Uterus (tissue), 4 donors: ENCODE measurements around the gene TMEM207. TPM values are rescaled to one million over a fixed set of nuclear protein-coding genes. Genes with fewer than 3 reads are reported as not detected.

Source experiments
- DNase-seq, 2 donors: peaks; one replicate each; pipeline ENCODE4 v3.0.0-alpha.2; 2019 to 2020
- H3K27ac ChIP-seq, 2 donors: fragments of 200-600 bp; sonication (generic); 1 replicate in 1 of 2; 2 replicates in 1 of 2; pipeline ENCODE4 v1.5.1; 2016 to 2018
- H3K27me3 ChIP-seq, 2 donors: fragments of 200-600 bp; sonication (generic); one replicate each; pipeline ENCODE4 v1.5.1; 2018 to 2019; ENCODE audit warnings: control low read depth in 1 of 2
- H3K36me3 ChIP-seq, 2 donors: fragments of 200-600 bp; sonication (generic); one replicate each; pipeline ENCODE4 v1.5.1; 2019; ENCODE audit warnings: control low read depth in 1 of 2
- H3K4me1 ChIP-seq, 2 donors: fragments of 200-600 bp; sonication (generic); one replicate each; pipeline ENCODE4 v1.5.1; 2018 to 2019; ENCODE audit warnings: control low read depth in 1 of 2
- H3K4me3 ChIP-seq, 2 donors: fragments of 200-600 bp; sonication (generic); 1 replicate in 1 of 2; 2 replicates in 1 of 2; pipeline ENCODE4 v1.5.1; 2018 to 2019; ENCODE audit warnings: mild to moderate bottlenecking in 1 of 2
- H3K9me3 ChIP-seq, 2 donors: fragments of 200-600 bp; sonication (generic); one replicate each; pipeline ENCODE4 v1.5.1; 2019; ENCODE audit warnings: control low read depth in 1 of 2
- POLR2A ChIP-seq, 2 donors: fragments of 450-650 bp; IDR thresholded peaks; one replicate each; pipeline ENCODE4 v1.6.1; 2016; ENCODE audit warnings: antibody characterized with exemption in 2 of 2, mild to moderate bottlenecking in 1 of 2, moderate library complexity in 1 of 2
- intact Hi-C: fragments of 100-400 bp; cut with DNase I; formaldehyde crosslinking; loops from one replicate; pipeline ENCODE4 v1.15.1; 2023; ENCODE audit warnings: low total_unique reads
- total RNA-seq, 4 donors: library from RNA; depleted of rRNA in 3 of 4; stranded (reverse); fragments of >200 nt in 3 of 4; gene quantifications; one replicate each; pipeline versions ENCODE4 v1.1.0 to v1.2.4, GENCODE V29; 2014 to 2023
- TF ChIP-seq, protein P1 (sequence below), 4 experiments: fragments of 200-600 bp in 2 of 4; fragments of 450-650 bp in 2 of 4; sonication (generic) in 2 of 4; IDR thresholded peaks; one replicate each; pipeline ENCODE4 v1.5.1; 2016 to 2019; ENCODE audit warnings: antibody characterized with exemption in 4 of 4, mild to moderate bottlenecking in 2 of 4, moderate library complexity in 1 of 4
- donor health status: DM: yes; HTN: yes; CAD: no.

Gene TMEM207
- total RNA-seq, 4 donors from 2014 or later, result not detected

DNA sequence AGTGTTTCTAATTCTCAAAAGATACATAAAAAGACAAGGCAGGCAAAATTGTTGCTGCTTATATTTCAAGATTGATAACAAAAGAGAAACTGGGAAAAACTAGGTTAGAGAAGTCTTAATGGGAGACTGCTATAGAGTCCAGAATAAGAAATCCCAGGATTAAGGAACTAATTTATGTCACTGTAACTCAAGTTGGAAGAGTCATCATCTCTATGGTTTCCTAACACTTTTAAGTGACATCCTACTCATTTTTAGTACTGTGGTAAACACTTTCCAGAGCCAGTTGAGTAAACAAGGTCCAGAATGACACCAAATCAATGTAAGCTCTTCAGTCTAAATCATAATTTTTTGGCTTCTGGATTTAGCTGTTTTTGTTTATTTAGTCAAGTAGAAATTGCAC lies 53.7 kb downstream of the TMEM207 start:
- Histone ChIP-seq H3K4me1 (no peaks in the 10 kb centered on the region), H3K27me3 (no peaks in the 10 kb centered on the region), H3K36me3 (no peaks in the 10 kb centered on the region), H3K9me3 (no peaks in the 10 kb centered on the region), H3K4me3 (no peak overlapping the region), H3K27ac (no peak overlapping the region)
- TF ChIP-seq, protein P1, sequence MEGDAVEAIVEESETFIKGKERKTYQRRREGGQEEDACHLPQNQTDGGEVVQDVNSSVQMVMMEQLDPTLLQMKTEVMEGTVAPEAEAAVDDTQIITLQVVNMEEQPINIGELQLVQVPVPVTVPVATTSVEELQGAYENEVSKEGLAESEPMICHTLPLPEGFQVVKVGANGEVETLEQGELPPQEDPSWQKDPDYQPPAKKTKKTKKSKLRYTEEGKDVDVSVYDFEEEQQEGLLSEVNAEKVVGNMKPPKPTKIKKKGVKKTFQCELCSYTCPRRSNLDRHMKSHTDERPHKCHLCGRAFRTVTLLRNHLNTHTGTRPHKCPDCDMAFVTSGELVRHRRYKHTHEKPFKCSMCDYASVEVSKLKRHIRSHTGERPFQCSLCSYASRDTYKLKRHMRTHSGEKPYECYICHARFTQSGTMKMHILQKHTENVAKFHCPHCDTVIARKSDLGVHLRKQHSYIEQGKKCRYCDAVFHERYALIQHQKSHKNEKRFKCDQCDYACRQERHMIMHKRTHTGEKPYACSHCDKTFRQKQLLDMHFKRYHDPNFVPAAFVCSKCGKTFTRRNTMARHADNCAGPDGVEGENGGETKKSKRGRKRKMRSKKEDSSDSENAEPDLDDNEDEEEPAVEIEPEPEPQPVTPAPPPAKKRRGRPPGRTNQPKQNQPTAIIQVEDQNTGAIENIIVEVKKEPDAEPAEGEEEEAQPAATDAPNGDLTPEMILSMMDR (IDR thresholded peaks at IDR 0.05), result no peak
- no peak for TF ChIP-seq POLR2A (IDR thresholded peaks at IDR 0.05)
- DNase-seq, result no peak
- intact Hi-C loops, result no loop called here

DNA sequence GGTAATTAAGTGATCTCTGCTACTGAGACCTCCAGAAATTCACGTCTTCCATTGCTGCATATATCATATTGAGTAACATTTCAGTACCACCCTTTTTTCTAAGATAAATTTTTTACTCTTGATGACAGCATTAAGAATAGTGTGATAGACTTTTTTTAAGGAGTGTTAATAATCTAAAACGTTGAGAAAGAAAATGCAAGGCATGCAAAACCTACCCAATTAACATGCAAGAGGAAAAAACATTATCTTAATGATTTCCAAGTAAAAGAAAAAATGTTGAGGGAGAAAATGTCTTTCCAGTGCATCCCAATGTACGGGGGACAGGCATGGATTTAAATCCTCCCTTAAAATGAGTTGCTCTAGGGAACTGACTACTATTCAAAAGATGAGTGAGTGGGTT lies 61.0 kb downstream of the TMEM207 start:
- no peaks in the 10 kb centered on the region for H3K4me1 ChIP-seq
- H3K27ac ChIP-seq, result no peak overlapping the region
- H3K27me3 ChIP-seq, result no peaks in the 10 kb centered on the region
- intact Hi-C loops, result no loop called here
- no peak overlapping the region for H3K4me3 ChIP-seq
- no peak for DNase-seq
- no peaks in the 10 kb centered on the region for H3K36me3 ChIP-seq
- H3K9me3 ChIP-seq, result no peaks in the 10 kb centered on the region
- TF ChIP-seq, protein P1 (IDR thresholded peaks at IDR 0.05), result no peak
- TF ChIP-seq POLR2A (IDR thresholded peaks at IDR 0.05), result no peak

DNA sequence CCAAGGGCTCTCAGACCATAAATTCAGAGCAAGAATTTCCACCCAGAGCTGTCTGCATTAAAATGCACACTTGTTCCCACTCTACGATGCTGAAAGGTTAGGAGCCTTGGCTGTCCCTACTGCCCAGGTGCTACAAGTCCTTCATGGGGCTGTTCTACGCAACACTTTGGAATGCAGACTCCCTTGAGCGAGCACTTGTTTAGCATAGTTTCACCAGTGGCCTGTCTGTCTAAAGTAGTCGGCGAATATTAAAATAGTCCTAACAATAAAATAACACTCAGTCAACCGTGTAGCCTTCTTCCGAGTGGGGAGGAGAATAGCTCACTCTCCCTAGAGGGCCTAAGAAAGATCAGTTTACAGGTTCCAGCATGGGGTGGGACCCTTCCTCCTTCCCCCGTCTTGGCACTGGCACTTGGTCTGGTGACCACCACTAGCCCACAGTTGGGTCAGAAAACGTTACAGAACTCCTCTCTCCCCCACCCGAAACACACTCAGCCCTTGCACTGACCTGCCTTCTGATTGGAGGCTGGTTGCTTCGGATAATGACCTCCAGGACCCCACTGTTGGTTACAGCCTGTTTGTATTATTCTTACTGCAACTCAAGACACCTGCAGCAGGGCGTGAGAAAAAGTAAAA lies 62.0 kb downstream of the TMEM207 start, which contains the start of gene CLDN16:
Gene CLDN16, plus strand, starts transcription at position 586 of the 636 bp plus-strand sequence. CDS start 167 bp downstream, outside the sequence.
- no peak within 1 kb of the TSS for H3K4me3 ChIP-seq
- H3K9me3 ChIP-seq, result no peaks in the 10 kb centered on the region
- no peak for TF ChIP-seq POLR2A (IDR thresholded peaks at IDR 0.05)
- TF ChIP-seq, protein P1 (IDR thresholded peaks at IDR 0.05), result no peak
- no peak for DNase-seq
- intact Hi-C loops, result no loop called here
- no peaks in the 10 kb centered on the region for H3K27me3 ChIP-seq
- H3K27ac ChIP-seq, result no peak within 1 kb of the TSS
- no peaks in the 10 kb centered on the region for H3K4me1 ChIP-seq
- H3K36me3 ChIP-seq, result no peaks in the 10 kb centered on the region

DNA sequence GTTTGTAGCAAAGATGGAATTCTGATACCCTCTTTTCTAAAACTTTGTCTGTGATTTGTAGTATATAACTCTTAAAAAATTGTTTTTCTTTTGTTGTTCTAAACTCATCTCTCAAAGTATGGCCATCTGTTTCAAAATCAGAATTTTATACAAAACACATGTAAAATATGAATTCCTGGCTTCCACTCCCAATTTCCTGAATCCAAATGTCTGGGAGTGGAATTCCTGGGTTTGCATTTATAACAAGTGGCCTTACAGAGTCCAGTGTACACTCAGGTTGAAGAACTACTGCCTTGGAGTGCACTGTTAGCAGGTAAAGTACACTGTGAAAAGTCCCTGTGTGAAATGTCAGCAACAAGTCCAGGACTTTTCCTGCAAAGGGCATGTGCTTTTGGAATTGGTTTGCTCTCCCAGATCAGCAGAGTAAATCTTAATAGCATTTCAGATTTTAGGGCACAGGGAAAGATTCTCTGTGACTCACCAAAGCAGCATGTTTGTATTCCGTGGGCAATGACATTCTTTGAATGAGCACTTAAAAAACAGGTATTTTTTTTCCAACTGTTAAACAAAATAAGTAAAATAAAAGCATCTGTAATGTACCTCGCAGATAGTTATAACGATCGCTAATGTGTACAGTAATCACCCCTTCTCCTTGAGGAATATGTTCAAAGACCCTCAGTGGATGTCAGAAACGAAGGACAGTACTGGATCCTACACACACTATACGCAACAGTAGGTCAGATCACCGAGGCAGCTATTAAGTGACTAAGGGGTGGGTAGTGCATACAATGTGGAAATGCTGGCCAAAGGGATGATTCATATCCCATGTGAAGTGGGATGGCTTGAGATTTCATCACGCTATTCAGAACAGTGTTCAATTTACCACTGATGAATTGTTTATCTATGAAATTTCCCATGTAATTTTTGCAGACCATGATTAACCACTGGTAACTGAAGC lies 63.7 kb downstream of the TMEM207 start:
- peaks cover 0 to 6% of the 10 kb centered on the region in 2 donors for H3K4me1 ChIP-seq
- intact Hi-C loops, result no loop called here
- H3K27ac ChIP-seq, result no peak overlapping the region
- H3K9me3 ChIP-seq, result no peaks in the 10 kb centered on the region
- no peak overlapping the region for H3K4me3 ChIP-seq
- no peaks in the 10 kb centered on the region for H3K27me3 ChIP-seq
- TF ChIP-seq POLR2A (IDR thresholded peaks at IDR 0.05), result no peak
- TF ChIP-seq, protein P1 (IDR thresholded peaks at IDR 0.05), result no peak
- no peak for DNase-seq
- H3K36me3 ChIP-seq, result no peaks in the 10 kb centered on the region

GRCh38 chr3:190384309-190384756 lies 65.4 kb downstream of the TMEM207 start:
- no peaks in the 10 kb centered on the region for H3K27me3 ChIP-seq
- no peak for TF ChIP-seq POLR2A (IDR thresholded peaks at IDR 0.05)
- TF ChIP-seq, protein P1 (IDR thresholded peaks at IDR 0.05), result peak; percentile 47 to 70 (median 58)
- no peaks in the 10 kb centered on the region for H3K36me3 ChIP-seq
- peaks cover 0 to 6% of the 10 kb centered on the region in 2 donors for H3K4me1 ChIP-seq
- intact Hi-C loops, result no loop called here
- H3K4me3 ChIP-seq, result no peak overlapping the region
- no peak for DNase-seq
- H3K9me3 ChIP-seq, result no peaks in the 10 kb centered on the region
- H3K27ac ChIP-seq, result no peak overlapping the region
